Osteocyte (in vitro differentiated cells): ENCODE measurements around the gene KIF2C. TPM values are rescaled to one million over a fixed set of nuclear protein-coding genes. Genes with fewer than 3 reads are reported as not detected.

Experiments used
- DNase-seq: peaks from one replicate; pipeline ENCODE4 v3.0.0; 2021; ENCODE audit warnings: mixed read lengths; ENCODE audit not compliant: unreplicated experiment; ENCODE audit errors: extremely low spot score
- H3K27ac Mint-ChIP-seq: one replicate; pipeline ENCODE4 v1.8.0; 2021; ENCODE audit warnings: mild to moderate bottlenecking, mixed read lengths; ENCODE audit not compliant: unreplicated experiment
- H3K27me3 Mint-ChIP-seq: one replicate; pipeline ENCODE4 v1.8.0; 2021; ENCODE audit warnings: mixed read lengths; ENCODE audit not compliant: unreplicated experiment
- H3K36me3 Mint-ChIP-seq: one replicate; pipeline ENCODE4 v1.8.0; 2021; ENCODE audit warnings: mixed read lengths; ENCODE audit not compliant: unreplicated experiment
- H3K4me1 Mint-ChIP-seq: one replicate; pipeline ENCODE4 v1.8.0; 2021; ENCODE audit warnings: mixed read lengths; ENCODE audit not compliant: unreplicated experiment
- H3K4me3 Mint-ChIP-seq: one replicate; pipeline ENCODE4 v1.8.0; 2021; ENCODE audit warnings: mild to moderate bottlenecking, moderate library complexity, mixed read lengths; ENCODE audit not compliant: unreplicated experiment
- H3K9me3 Mint-ChIP-seq: one replicate; pipeline ENCODE4 v1.8.0; 2021; ENCODE audit warnings: mixed read lengths; ENCODE audit not compliant: unreplicated experiment
- total RNA-seq: library from RNA; stranded (reverse); gene quantifications from 2 replicates; pipeline ENCODE4 v1.2.1, GENCODE V29; 2021
- TF ChIP-seq, protein P1 (sequence below): fragments of 200-600 bp; sonication (generic); IDR thresholded peaks from 2 replicates; pipeline ENCODE4 v1.5.0; 2021; ENCODE audit warnings: antibody characterized with exemption, mild to moderate bottlenecking, moderate library complexity

The KIF2C gene
- total RNA-seq, 1 donor from 2014 or later: 7.5 TPM

DNA sequence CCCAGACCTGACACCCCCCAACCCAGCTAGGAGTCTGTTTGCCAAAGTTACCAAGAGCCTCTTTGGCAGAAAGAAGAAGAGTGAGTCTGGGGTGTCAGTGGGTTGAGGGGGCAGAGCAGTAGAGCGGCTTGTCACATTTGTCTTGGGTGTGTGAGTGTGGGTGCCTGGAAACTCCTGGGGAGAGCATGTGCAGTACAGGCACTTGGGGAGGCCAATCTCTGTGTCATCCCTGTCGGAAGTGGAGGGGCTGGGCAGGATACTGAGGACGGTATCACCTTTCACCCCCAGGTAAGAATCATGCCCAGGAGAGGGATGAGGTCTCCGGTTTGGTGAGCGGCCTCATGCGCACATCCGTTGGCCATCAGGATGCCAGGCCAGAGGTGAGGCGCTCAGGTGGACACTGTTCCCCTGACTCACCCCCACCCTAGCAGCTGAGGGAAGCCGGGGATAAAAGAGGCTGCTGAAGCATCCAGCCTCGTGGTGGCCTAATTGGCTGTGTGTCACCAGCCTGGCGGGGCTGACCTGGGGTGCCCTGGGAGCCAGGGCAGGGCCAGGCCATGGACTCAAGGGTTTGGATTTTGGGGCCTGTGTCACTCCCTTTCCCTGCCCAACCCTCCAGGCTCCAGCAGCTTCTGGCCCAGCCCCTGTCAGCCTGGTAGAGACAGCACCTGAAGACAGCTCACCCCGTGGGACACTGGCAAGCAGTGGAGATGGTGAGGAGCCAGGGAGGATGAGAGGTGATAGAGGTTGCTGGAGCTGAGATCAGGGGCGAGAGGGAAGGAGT, 63.9 kb downstream of the KIF2C start:
- Mint-ChIP-seq H3K27ac (peak overlapping the region; percentile 76), H3K36me3 (peaks cover 24% of the 10 kb centered on the region), H3K4me1 (peaks cover 51% of the 10 kb centered on the region), H3K9me3 (no peaks in the 10 kb centered on the region), H3K27me3 (no peaks in the 10 kb centered on the region), H3K4me3 (peak overlapping the region; percentile 96)
- TF ChIP-seq, protein P1, sequence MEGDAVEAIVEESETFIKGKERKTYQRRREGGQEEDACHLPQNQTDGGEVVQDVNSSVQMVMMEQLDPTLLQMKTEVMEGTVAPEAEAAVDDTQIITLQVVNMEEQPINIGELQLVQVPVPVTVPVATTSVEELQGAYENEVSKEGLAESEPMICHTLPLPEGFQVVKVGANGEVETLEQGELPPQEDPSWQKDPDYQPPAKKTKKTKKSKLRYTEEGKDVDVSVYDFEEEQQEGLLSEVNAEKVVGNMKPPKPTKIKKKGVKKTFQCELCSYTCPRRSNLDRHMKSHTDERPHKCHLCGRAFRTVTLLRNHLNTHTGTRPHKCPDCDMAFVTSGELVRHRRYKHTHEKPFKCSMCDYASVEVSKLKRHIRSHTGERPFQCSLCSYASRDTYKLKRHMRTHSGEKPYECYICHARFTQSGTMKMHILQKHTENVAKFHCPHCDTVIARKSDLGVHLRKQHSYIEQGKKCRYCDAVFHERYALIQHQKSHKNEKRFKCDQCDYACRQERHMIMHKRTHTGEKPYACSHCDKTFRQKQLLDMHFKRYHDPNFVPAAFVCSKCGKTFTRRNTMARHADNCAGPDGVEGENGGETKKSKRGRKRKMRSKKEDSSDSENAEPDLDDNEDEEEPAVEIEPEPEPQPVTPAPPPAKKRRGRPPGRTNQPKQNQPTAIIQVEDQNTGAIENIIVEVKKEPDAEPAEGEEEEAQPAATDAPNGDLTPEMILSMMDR: no peak
- DNase-seq: no peak

DNA sequence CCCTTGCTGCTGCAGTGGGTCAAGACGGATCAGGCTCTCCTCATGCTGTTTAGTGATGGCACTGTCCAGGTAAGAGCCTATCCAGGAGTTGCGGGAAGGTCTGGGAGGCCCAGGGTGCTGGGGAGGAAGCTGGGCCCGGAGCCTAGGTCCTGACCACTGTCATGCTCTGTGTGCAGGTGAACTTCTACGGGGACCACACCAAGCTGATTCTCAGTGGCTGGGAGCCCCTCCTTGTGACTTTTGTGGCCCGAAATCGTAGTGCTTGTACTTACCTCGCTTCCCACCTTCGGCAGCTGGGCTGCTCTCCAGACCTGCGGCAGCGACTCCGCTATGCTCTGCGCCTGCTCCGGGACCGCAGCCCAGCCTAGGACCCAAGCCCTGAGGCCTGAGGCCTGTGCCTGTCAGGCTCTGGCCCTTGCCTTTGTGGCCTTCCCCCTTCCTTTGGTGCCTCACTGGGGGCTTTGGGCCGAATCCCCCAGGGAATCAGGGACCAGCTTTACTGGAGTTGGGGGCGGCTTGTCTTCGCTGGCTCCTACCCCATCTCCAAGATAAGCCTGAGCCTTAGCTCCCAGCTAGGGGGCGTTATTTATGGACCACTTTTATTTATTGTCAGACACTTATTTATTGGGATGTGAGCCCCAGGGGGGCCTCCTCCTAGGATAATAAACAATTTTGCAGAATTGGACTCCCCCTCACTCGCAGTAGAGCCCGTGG, 65.8 kb downstream of the KIF2C start:
- peaks cover 67% of the 10 kb centered on the region for H3K4me1 Mint-ChIP-seq
- DNase-seq: no peak
- H3K9me3 Mint-ChIP-seq: no peaks in the 10 kb centered on the region
- peaks cover 24% of the 10 kb centered on the region for H3K36me3 Mint-ChIP-seq
- TF ChIP-seq, protein P1: peak; percentile 6
- no peaks in the 10 kb centered on the region for H3K27me3 Mint-ChIP-seq
- H3K4me3 Mint-ChIP-seq: no peak overlapping the region
- peak overlapping the region; percentile 76 for H3K27ac Mint-ChIP-seq

DNA sequence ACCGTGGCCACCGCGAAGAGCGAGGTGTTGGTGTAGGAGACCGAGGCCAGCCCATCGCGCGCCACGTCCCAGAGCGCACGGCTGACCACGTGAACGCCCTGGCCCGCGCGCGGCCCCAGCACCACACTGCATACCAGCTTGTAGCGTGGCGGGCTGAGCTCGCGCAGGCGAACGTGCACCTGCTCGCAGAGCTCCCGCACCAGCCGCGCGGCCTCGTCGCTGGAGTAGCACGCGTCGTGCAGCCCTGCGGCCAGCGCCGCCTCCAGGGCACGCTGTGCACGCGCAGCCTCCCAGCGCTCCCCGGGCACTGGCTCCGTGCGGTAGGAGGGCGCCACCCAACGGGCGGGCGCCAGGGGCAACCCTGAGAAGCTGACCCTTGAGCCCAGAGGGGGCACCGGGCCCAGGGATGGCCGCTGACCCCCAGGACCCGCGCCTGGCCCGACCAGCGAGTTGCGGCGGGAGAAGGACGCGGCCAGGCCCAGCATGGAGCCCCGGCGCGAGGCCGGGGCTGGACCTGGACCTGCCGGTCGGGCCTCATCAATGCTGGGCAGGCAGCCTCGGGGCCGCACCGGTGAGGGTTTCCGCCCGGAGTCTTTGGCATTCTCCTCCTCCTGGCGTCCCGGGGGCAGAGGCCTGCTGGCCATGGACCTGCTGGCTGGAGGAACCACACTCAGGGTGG, 66.5 kb downstream of the KIF2C start:
- Mint-ChIP-seq H3K36me3 (peaks cover 22% of the 10 kb centered on the region), H3K4me3 (no peak overlapping the region), H3K27me3 (no peaks in the 10 kb centered on the region), H3K27ac (peak overlapping the region; percentile 100), H3K4me1 (peaks cover 71% of the 10 kb centered on the region), H3K9me3 (no peaks in the 10 kb centered on the region)
- TF ChIP-seq, protein P1: no peak
- DNase-seq: no peak

DNA sequence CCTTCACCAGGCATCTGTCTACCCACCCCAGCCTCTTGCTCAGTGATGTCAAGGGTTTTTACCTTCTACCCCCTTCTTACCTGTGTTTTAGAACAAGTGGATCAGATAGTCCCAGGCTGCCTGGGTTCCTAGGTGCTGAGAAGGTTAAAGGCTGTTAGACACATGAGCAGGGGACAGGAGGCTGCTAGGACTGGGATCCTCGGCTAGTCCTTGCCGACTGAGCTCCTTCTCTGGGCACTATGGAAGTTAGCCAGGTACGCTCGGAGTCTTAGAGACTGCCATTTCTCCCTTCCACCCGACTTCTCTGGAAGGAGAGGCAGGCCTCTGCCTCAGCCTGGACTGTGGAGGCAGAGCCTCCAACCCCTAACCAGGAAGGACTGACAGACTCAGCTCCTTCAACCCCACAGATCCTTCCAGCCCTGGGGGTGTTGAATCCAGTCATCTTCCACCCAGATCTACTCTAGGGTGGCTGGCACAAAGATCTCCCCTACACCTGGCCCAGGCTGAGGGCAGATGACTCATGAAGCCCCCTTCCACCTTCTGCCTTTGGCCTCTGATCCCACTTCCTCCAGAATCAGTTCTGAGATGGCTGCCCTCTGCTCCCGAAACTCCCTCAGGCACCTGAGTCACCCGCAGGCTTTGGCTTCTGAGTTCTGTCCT, 67.2 kb downstream of the KIF2C start, which contains the start of gene DYNLT4:
TSS of gene DYNLT4 (minus strand) at position 648 of the 660 bp plus-strand sequence. CDS start 683 bp downstream, outside the sequence.
- Mint-ChIP-seq H3K4me1 (peaks cover 76% of the 10 kb centered on the region), H3K27me3 (no peaks in the 10 kb centered on the region), H3K9me3 (no peaks in the 10 kb centered on the region), H3K4me3 (peak within 1 kb of the TSS; percentile 71), H3K36me3 (peaks cover 20% of the 10 kb centered on the region), H3K27ac (peak within 1 kb of the TSS; percentile 100)
- TF ChIP-seq, protein P1: no peak
- no peak for DNase-seq
